CD4-positive, CD25-positive, alpha-beta regulatory T cell (primary cell): ENCODE measurements around the gene SCLY. TPM values are rescaled to one million over a fixed set of nuclear protein-coding genes. Genes with fewer than 3 reads are reported as not detected.

Experiments used
- ATAC-seq, 2 donors: fragments of 150-1000 bp; cut with Tn5 transposase; one replicate each; pipeline ENCODE4 v1.10.0; 2021; ENCODE audit warnings: low read depth in 2 of 2, moderate number of reproducible peaks in 2 of 2, moderate library complexity in 1 of 2
- DNase-seq, 3 donors: peaks; one replicate each; pipeline versions ENCODE4 v3.0.0 to v3.0.0-alpha.2; 2012 to 2022; ENCODE audit warnings: mixed read lengths in 1 of 3
- H3K27ac ChIP-seq: one replicate; pipeline ENCODE4 v1.7.0; 2013; ENCODE audit warnings: mild to moderate bottlenecking, low read length; ENCODE audit not compliant: insufficient read depth, poor library complexity, severe bottlenecking
- H3K27me3 ChIP-seq: one replicate; pipeline ENCODE4 v1.7.0; 2013; ENCODE audit warnings: low read length; ENCODE audit not compliant: control insufficient read depth, insufficient read depth
- H3K36me3 ChIP-seq: one replicate; pipeline ENCODE4 v1.7.0; 2013; ENCODE audit warnings: mild to moderate bottlenecking, low read length, moderate library complexity; ENCODE audit not compliant: control insufficient read depth, insufficient read depth
- H3K4me1 ChIP-seq: 2 replicates; pipeline ENCODE4 v1.7.0; 2013; ENCODE audit warnings: mild to moderate bottlenecking, low read length; ENCODE audit not compliant: insufficient read depth, control insufficient read depth, poor library complexity, severe bottlenecking
- H3K4me3 ChIP-seq: one replicate; pipeline ENCODE4 v1.7.0; 2013; ENCODE audit warnings: low read depth, mild to moderate bottlenecking, low read length, moderate library complexity
- H3K9me3 ChIP-seq, 2 experiments: 1 replicate in 1 of 2; 2 replicates in 1 of 2; pipeline ENCODE4 v1.7.0; 2013; ENCODE audit warnings: low read length in 2 of 2, mild to moderate bottlenecking in 1 of 2, moderate library complexity in 1 of 2; ENCODE audit not compliant: control insufficient read depth in 2 of 2
- H3K27ac Mint-ChIP-seq, 3 donors: one replicate each; pipeline ENCODE4 v1.8.0; 2020 to 2022; ENCODE audit warnings: mild to moderate bottlenecking in 3 of 3, mixed read lengths in 3 of 3, moderate library complexity in 2 of 3
- H3K27me3 Mint-ChIP-seq: one replicate; pipeline ENCODE4 v1.8.0; 2022; ENCODE audit warnings: mild to moderate bottlenecking, mixed read lengths
- H3K36me3 Mint-ChIP-seq: one replicate; pipeline ENCODE4 v1.8.0; 2020; ENCODE audit warnings: mixed read lengths
- H3K4me1 Mint-ChIP-seq, 4 donors: one replicate each; pipeline ENCODE4 v1.8.0; 2020 to 2022; ENCODE audit warnings: mixed read lengths in 4 of 4, mild to moderate bottlenecking in 1 of 4
- H3K4me3 Mint-ChIP-seq, 4 donors: one replicate each; pipeline ENCODE4 v1.8.0; 2020 to 2022; ENCODE audit warnings: mild to moderate bottlenecking in 4 of 4, mixed read lengths in 4 of 4, moderate library complexity in 3 of 4
- H3K9me3 Mint-ChIP-seq, 7 donors: one replicate each; pipeline ENCODE4 v1.8.0; 2020 to 2022; ENCODE audit warnings: mixed read lengths in 7 of 7, mild to moderate bottlenecking in 3 of 7, moderate library complexity in 2 of 7
- polyA plus RNA-seq, 4 donors: library from polyadenylated mRNA; unstranded; fragments of 300-500 nt; fragmentation: Illumina TruSeq; gene quantifications; one replicate each; pipeline ENCODE4 v1.2.3, GENCODE V29; 2021
- total RNA-seq: library from RNA; stranded (reverse); gene quantifications from one replicate; pipeline ENCODE4 v1.2.3, GENCODE V29; 2022

The SCLY gene
- total and polyA plus RNA-seq, 5 donors from 2014 or later, result 10.3 to 17.8 (median 15.6) TPM

- DNase-seq (no peak), ATAC-seq (no peak)
- peaks cover 0 to 27% (median 9%) of the 10 kb centered on the region in 4 donors for H3K4me1 Mint-ChIP-seq
- no peak overlapping the region for H3K27ac ChIP-seq
- H3K36me3 ChIP-seq, result peaks cover 28% of the 10 kb centered on the region
- H3K4me3 ChIP-seq, result no peak overlapping the region
- H3K36me3 Mint-ChIP-seq, result peaks cover 65% of the 10 kb centered on the region
- no peak overlapping the region for H3K4me3 Mint-ChIP-seq
- peaks cover 0 to 6% (median 0%) of the 10 kb centered on the region in 7 donors for H3K9me3 Mint-ChIP-seq
- H3K9me3 ChIP-seq, result peaks cover 0 to 4% of the 10 kb centered on the region in 2 experiments
- H3K4me1 ChIP-seq, result no peaks in the 10 kb centered on the region
- H3K27me3 Mint-ChIP-seq, result no peaks in the 10 kb centered on the region
- no peak overlapping the region for H3K27ac Mint-ChIP-seq
- no peaks in the 10 kb centered on the region for H3K27me3 ChIP-seq
Measured at GRCh38 chr2:238077292-238077691, 16.5 kb downstream of the SCLY start.

GRCh38 chr2:238079874-238080327 is 19.1 kb downstream of the SCLY start:
- H3K9me3 Mint-ChIP-seq, result peaks cover 0 to 2% (median 0%) of the 10 kb centered on the region in 7 donors
- Histone ChIP-seq H3K27ac (no peak overlapping the region), H3K9me3 (peaks cover 0 to 4% of the 10 kb centered on the region in 2 experiments), H3K4me3 (no peak overlapping the region), H3K27me3 (no peaks in the 10 kb centered on the region), H3K36me3 (peaks cover 43% of the 10 kb centered on the region), H3K4me1 (no peaks in the 10 kb centered on the region)
- no peak overlapping the region for H3K4me3 Mint-ChIP-seq
- H3K27me3 Mint-ChIP-seq, result no peaks in the 10 kb centered on the region
- DNase-seq (no peak), ATAC-seq (no peak)
- H3K36me3 Mint-ChIP-seq, result peaks cover 53% of the 10 kb centered on the region
- peaks cover 0 to 20% (median 7%) of the 10 kb centered on the region in 4 donors for H3K4me1 Mint-ChIP-seq
- H3K27ac Mint-ChIP-seq, result no peak overlapping the region

GRCh38 chr2:238080518-238080917 is 19.7 kb downstream of the SCLY start:
- peaks cover 0 to 18% (median 4%) of the 10 kb centered on the region in 4 donors for H3K4me1 Mint-ChIP-seq
- Histone ChIP-seq H3K4me1 (no peaks in the 10 kb centered on the region), H3K4me3 (no peak overlapping the region), H3K27me3 (no peaks in the 10 kb centered on the region), H3K36me3 (peaks cover 43% of the 10 kb centered on the region), H3K9me3 (peaks cover 0 to 4% of the 10 kb centered on the region in 2 experiments), H3K27ac (no peak overlapping the region)
- DNase-seq, result no peak
- no peaks in the 10 kb centered on the region for H3K27me3 Mint-ChIP-seq
- peaks cover 0 to 2% (median 0%) of the 10 kb centered on the region in 7 donors for H3K9me3 Mint-ChIP-seq
- no peak overlapping the region for H3K27ac Mint-ChIP-seq
- no peak overlapping the region for H3K4me3 Mint-ChIP-seq
- H3K36me3 Mint-ChIP-seq, result peaks cover 51% of the 10 kb centered on the region
- ATAC-seq, result no peak

- Histone ChIP-seq H3K27ac (no peak overlapping the region), H3K9me3 (peaks cover 0 to 4% of the 10 kb centered on the region in 2 experiments), H3K36me3 (peaks cover 48% of the 10 kb centered on the region), H3K4me3 (no peak overlapping the region), H3K27me3 (no peaks in the 10 kb centered on the region), H3K4me1 (no peaks in the 10 kb centered on the region)
- H3K4me3 Mint-ChIP-seq, result no peak overlapping the region
- peaks cover 0 to 18% (median 4%) of the 10 kb centered on the region in 4 donors for H3K4me1 Mint-ChIP-seq
- H3K36me3 Mint-ChIP-seq, result peaks cover 56% of the 10 kb centered on the region
- no peaks in the 10 kb centered on the region for H3K27me3 Mint-ChIP-seq
- no peak for DNase-seq
- H3K27ac Mint-ChIP-seq, result no peak overlapping the region
- H3K9me3 Mint-ChIP-seq, result peaks cover 0 to 2% (median 0%) of the 10 kb centered on the region in 7 donors
- ATAC-seq, result no peak
Measured at GRCh38 chr2:238081150-238081549, 20.3 kb downstream of the SCLY start.

- H3K27ac Mint-ChIP-seq, result no peak overlapping the region
- peaks cover 53% of the 10 kb centered on the region for H3K36me3 Mint-ChIP-seq
- peaks cover 50% of the 10 kb centered on the region for H3K36me3 ChIP-seq
- peaks cover 0 to 4% of the 10 kb centered on the region in 2 experiments for H3K9me3 ChIP-seq
- peaks cover 0 to 2% (median 0%) of the 10 kb centered on the region in 7 donors for H3K9me3 Mint-ChIP-seq
- no peak overlapping the region for H3K27ac ChIP-seq
- H3K4me3 ChIP-seq, result no peak overlapping the region
- H3K4me1 Mint-ChIP-seq, result peaks cover 0 to 18% (median 4%) of the 10 kb centered on the region in 4 donors
- H3K4me3 Mint-ChIP-seq, result no peak overlapping the region
- ATAC-seq, result no peak
- no peaks in the 10 kb centered on the region for H3K4me1 ChIP-seq
- DNase-seq, result no peak
- no peaks in the 10 kb centered on the region for H3K27me3 ChIP-seq
- no peaks in the 10 kb centered on the region for H3K27me3 Mint-ChIP-seq
Measured at GRCh38 chr2:238081561-238081960, 20.8 kb downstream of the SCLY start.

- Mint-ChIP-seq H3K27ac (no peak overlapping the region), H3K36me3 (peaks cover 50% of the 10 kb centered on the region), H3K9me3 (no peaks in the 10 kb centered on the region), H3K4me1 (peaks cover 0 to 13% (median 3%) of the 10 kb centered on the region in 4 donors), H3K4me3 (no peak overlapping the region), H3K27me3 (no peaks in the 10 kb centered on the region)
- peaks cover 0 to under 1% of the 10 kb centered on the region in 2 experiments for H3K9me3 ChIP-seq
- H3K36me3 ChIP-seq, result peaks cover 50% of the 10 kb centered on the region
- H3K27me3 ChIP-seq, result no peaks in the 10 kb centered on the region
- H3K4me3 ChIP-seq, result no peak overlapping the region
- DNase-seq (no peak), ATAC-seq (no peak)
- no peak overlapping the region for H3K27ac ChIP-seq
- H3K4me1 ChIP-seq, result no peaks in the 10 kb centered on the region
Measured at GRCh38 chr2:238082151-238082550, 21.4 kb downstream of the SCLY start.

- Mint-ChIP-seq H3K27me3 (no peaks in the 10 kb centered on the region), H3K36me3 (peaks cover 48% of the 10 kb centered on the region)
- H3K4me3 ChIP-seq, result no peak overlapping the region
Measured at GRCh38 chr2:238082827-238083226, 22.0 kb downstream of the SCLY start.

GRCh38 chr2:238083919-238084318 is 23.1 kb downstream of the SCLY start:
- Histone ChIP-seq H3K27ac (no peak overlapping the region), H3K36me3 (peaks cover 47% of the 10 kb centered on the region), H3K27me3 (no peaks in the 10 kb centered on the region), H3K4me1 (no peaks in the 10 kb centered on the region), H3K4me3 (no peak overlapping the region), H3K9me3 (no peaks in the 10 kb centered on the region)
- Mint-ChIP-seq H3K4me3 (no peak overlapping the region), H3K4me1 (peaks cover 0 to 13% (median 4%) of the 10 kb centered on the region in 4 donors), H3K27ac (no peak overlapping the region), H3K27me3 (no peaks in the 10 kb centered on the region), H3K36me3 (peaks cover 40% of the 10 kb centered on the region), H3K9me3 (no peaks in the 10 kb centered on the region)
- no peak for ATAC-seq
- no peak for DNase-seq

More at GRCh38 chr2:238082827-238083226, 22.0 kb downstream of the SCLY start:
- Histone ChIP-seq H3K27ac (no peak overlapping the region), H3K4me1 (no peaks in the 10 kb centered on the region), H3K27me3 (no peaks in the 10 kb centered on the region), H3K36me3 (peaks cover 47% of the 10 kb centered on the region), H3K9me3 (no peaks in the 10 kb centered on the region)
- ATAC-seq, result no peak
- no peaks in the 10 kb centered on the region for H3K9me3 Mint-ChIP-seq
- peaks cover 0 to 13% (median 4%) of the 10 kb centered on the region in 4 donors for H3K4me1 Mint-ChIP-seq
- no peak for DNase-seq
- no peak overlapping the region for H3K4me3 Mint-ChIP-seq
- H3K27ac Mint-ChIP-seq, result no peak overlapping the region
